Activated CD4-positive, CD25-positive, alpha-beta regulatory T cell treated with anti-CD3 and anti-CD28 coated beads, Interleukin-2, amount 50 U/mL, for 72 hours (primary cell): ENCODE data around the gene MICALL2.
A peak's percentile ranks its signal among the peaks of the same experiment; 100 is the strongest.

Experiments
- DNase-seq: peaks from one replicate; pipeline ENCODE4 v3.0.0; 2021

The MICALL2 gene

GRCh38 chr7:1492640-1493039, 33.4 kb upstream of the MICALL2 start:
- no peak for DNase-seq

- no peak for DNase-seq
Observed at GRCh38 chr7:1492221-1492620, 33.0 kb upstream of the MICALL2 start.

- no peak for DNase-seq
Observed at GRCh38 chr7:1490837-1491236, 31.6 kb upstream of the MICALL2 start.

GRCh38 chr7:1489336-1489735, 30.1 kb upstream of the MICALL2 start:
- no peak for DNase-seq

GRCh38 chr7:1488016-1488415, 28.7 kb upstream of the MICALL2 start:
- DNase-seq, result no peak

GRCh38 chr7:1487466-1487865, 28.2 kb upstream of the MICALL2 start:
- no peak for DNase-seq

GRCh38 chr7:1486571-1486970, 27.3 kb upstream of the MICALL2 start:
- DNase-seq, result no peak

GRCh38 chr7:1485156-1485555, 25.9 kb upstream of the MICALL2 start:
- no peak for DNase-seq

- no peak for DNase-seq
Observed at GRCh38 chr7:1484569-1484968, 25.3 kb upstream of the MICALL2 start.

- no peak for DNase-seq
Observed at GRCh38 chr7:1483536-1484505, 24.6 kb upstream of the MICALL2 start.

GRCh38 chr7:1483079-1483478, 23.8 kb upstream of the MICALL2 start:
- no peak for DNase-seq

GRCh38 chr7:1481300-1481699, 22.0 kb upstream of the MICALL2 start:
- no peak for DNase-seq

- DNase-seq, result no peak
Observed at GRCh38 chr7:1480670-1481069, 21.4 kb upstream of the MICALL2 start.

GRCh38 chr7:1479287-1479686, 20.0 kb upstream of the MICALL2 start:
- DNase-seq, result no peak

GRCh38 chr7:1478480-1478879, 19.2 kb upstream of the MICALL2 start:
- no peak for DNase-seq

- no peak for DNase-seq
Observed at GRCh38 chr7:1476859-1477258, 17.6 kb upstream of the MICALL2 start.

GRCh38 chr7:1475991-1476390, 16.7 kb upstream of the MICALL2 start:
- no peak for DNase-seq

- DNase-seq, result no peak
Observed at GRCh38 chr7:1475393-1475792, 16.1 kb upstream of the MICALL2 start.

GRCh38 chr7:1474736-1475135, 15.5 kb upstream of the MICALL2 start:
- no peak for DNase-seq

GRCh38 chr7:1473864-1474512, 14.7 kb upstream of the MICALL2 start:
- peak; percentile 85 for DNase-seq

GRCh38 chr7:1470901-1471300, 11.6 kb upstream of the MICALL2 start:
- DNase-seq, result no peak

GRCh38 chr7:1468643-1469298, 9.5 kb upstream of the MICALL2 start:
- no peak for DNase-seq

GRCh38 chr7:1468203-1468602, 8.9 kb upstream of the MICALL2 start:
- DNase-seq, result no peak
